ACHN (cell line): ENCODE results near the gene FAM193B.

Source experiments
- DNase-seq: peaks from one replicate; pipeline ENCODE4 v3.0.0-alpha.2; 2015
- in situ Hi-C: cut with HindIII; loops from 2 replicates; pipeline ENCODE4 v1.10.0; 2017; ENCODE audit warnings: low sequenced_read_pairs, low pct_ligation_motif_present, low pct_unique_long_range_greater_than_20kb

The FAM193B gene

GRCh38 chr5:177524539-177524900 is 29.8 kb downstream of the FAM193B start:
- DNase-seq: no peak
- in situ Hi-C loops: no loop called here

DNA sequence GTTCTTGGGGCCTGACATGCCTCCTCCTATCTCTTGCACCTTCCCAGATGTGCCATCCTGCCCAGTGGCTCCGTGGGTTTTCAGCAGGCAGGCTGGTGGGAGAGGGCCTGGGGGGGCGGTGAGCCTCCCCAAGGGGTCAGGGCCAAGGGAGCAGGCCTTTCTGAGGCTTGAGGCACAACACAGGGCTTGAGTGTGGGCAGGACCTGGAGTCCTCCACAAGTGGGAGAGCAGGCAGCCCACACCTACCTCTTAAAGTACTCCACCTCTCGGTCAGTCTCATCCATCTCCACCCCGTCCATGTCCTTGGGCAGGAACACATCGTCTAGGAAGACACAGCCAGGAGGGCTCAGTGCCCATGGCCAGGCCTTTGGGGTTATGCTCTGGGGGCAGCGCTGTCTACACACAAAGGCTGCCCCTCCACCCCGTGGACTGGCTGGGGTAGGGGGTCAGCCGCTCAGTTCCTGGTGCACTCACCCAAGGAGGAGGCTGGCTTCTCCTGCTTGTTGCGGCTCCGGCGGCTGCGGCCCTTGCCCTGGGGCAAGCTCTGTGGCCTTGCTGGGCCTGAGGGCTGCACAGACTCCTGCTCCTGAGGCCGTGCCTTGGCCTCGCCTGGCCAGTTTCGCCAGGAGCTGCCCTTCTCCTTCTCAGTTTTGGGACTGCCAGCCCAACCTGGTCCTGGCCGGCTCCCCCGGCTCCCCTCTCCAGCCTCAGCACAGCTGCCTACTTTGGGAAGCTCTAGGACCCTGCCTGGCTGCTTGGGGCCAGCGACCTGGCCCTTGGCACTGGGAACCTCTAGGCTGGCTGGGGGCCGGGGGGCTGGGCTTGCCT is 30.4 kb downstream of the FAM193B start:
- in situ Hi-C loops: no loop called here
- DNase-seq: no peak

GRCh38 chr5:177520916-177521513 is 33.3 kb downstream of the FAM193B start:
- DNase-seq: no peak
- in situ Hi-C loops: no loop called here

GRCh38 chr5:177520271-177520670 is 34.1 kb downstream of the FAM193B start:
- in situ Hi-C loops: no loop called here
- DNase-seq: no peak

- DNase-seq: no peak
Measured at GRCh38 chr5:177519463-177520235, 34.7 kb downstream of the FAM193B start.

GRCh38 chr5:177516601-177517568 is 37.5 kb downstream of the FAM193B start, which contains the start of gene DDX41:
Gene DDX41 (minus strand): TSS chr5:177516961. CDS start chr5:177516945, 16 bp downstream.
- DNase-seq: peak; percentile 97
- in situ Hi-C loops: no loop called here

More at GRCh38 chr5:177519463-177520235, 34.7 kb downstream of the FAM193B start:
- in situ Hi-C loops: no loop called here

DNA sequence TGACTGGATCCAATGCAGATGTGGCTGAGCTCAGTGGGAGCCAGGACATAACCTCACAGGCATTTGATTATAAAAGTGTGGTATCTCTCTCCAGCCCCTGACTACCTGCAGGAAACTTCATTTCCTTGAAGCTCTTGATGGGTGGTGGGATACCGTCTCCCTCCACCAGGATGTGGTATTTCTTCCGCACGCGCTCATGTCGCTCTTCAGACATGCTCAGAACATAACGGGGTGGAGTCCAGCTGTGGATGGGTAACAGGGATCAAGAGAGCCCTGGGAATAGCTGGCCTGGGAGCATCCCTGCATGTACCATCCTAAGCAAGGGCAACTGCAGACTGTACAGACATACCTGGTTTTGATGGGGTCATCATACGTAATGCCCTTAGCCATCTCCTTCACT is 38.8 kb downstream of the FAM193B start:
- DNase-seq: no peak
- in situ Hi-C loops: no loop called here

GRCh38 chr5:177514541-177514940 is 39.8 kb downstream of the FAM193B start:
- in situ Hi-C loops: no loop called here
- no peak for DNase-seq

GRCh38 chr5:177513500-177513899 is 40.9 kb downstream of the FAM193B start:
- no peak for DNase-seq
- in situ Hi-C loops: no loop called here

- no peak for DNase-seq
- in situ Hi-C loops: no loop called here
Measured at GRCh38 chr5:177512736-177513380, 41.5 kb downstream of the FAM193B start.

GRCh38 chr5:177511796-177512675 is 42.3 kb downstream of the FAM193B start:
- no peak for DNase-seq
- in situ Hi-C loops: no loop called here

DNA sequence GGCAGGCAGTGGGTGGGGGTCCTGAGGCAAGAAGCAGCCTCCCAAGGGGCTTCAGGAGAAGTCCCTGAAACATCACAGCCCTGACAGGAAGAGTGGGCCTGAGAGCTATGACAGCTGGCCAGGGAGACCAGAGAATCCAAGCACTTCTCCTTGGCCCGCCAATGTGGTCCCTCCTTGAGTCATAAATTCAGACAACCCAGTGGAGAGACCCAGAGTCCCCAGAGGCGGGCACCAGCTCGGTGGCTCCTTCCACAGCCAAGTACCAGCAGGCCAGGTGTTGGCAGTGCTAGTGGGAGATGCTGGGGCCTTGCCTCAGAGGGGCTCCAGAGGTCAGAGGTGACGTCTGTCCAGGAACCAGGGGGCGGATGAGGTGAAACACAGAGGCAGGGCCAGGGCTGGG is 43.2 kb downstream of the FAM193B start:
- in situ Hi-C loops: no loop called here
- DNase-seq: no peak

- DNase-seq: no peak
Measured at GRCh38 chr5:177510567-177511053, 43.8 kb downstream of the FAM193B start.

DNA sequence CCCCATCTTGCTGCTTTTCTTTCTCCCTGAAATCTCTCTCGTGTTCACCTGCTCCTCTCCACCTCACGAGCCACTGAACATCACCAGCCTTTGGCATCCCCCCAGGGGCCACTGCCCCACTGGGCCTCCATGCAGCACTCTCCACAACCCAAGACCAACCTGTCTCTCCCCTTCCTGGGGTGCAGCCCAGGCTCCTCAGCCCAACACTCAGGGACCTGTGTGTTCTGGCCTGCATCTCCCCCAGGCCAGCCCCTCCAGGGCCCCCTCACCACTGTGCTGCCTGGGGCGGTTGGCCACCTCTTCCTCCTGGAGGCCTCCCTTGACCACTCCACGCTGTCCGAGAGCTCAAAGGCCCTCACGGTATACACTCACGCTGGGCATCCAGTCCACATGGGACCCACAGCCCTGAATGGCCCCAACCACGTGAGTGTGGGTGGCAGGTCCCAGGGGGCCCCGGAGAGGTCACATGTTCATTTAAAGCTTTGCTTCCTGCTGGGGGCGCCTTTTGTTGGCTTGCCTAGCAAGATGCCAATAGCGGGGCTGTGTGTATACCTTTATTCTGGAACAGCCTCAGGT is 44.3 kb downstream of the FAM193B start:
- DNase-seq: no peak
- in situ Hi-C loops: no loop called here

More at GRCh38 chr5:177510567-177511053, 43.8 kb downstream of the FAM193B start:
- in situ Hi-C loops: no loop called here

DNA sequence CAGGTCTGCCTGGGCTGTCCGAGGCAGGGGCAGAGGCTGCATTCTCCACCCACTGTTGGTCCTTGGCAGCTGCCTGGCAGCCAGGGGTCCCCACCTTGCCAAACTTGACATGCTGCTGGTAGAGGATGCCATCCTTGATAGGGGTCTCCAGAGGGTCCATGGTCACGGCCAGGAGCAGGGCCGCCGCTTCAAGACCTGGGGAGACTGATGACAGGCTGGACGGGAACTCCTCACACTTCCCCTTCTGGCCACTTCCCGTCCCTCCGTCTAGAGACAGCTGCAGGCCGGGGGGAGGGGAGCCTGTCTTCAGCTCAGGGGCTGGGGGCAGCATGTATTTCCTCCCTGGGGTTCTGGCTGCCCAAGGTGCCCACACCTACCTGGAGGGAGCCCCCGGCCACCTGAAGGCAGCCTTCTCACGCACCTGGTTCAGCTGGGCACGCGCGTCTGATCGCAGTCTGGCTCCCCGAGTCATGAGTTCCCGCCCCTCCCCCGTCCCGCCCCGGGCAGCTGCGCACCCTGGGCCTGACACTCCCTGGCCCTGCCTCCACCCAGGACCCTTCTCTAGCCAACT is 44.9 kb downstream of the FAM193B start, which contains the start of gene DOK3:
TSS of gene DOK3 (minus strand) at position 446 of the 571 bp plus-strand sequence. CDS start at position 160, 286 bp downstream.
- in situ Hi-C loops: no loop called here
- no peak for DNase-seq

DNA sequence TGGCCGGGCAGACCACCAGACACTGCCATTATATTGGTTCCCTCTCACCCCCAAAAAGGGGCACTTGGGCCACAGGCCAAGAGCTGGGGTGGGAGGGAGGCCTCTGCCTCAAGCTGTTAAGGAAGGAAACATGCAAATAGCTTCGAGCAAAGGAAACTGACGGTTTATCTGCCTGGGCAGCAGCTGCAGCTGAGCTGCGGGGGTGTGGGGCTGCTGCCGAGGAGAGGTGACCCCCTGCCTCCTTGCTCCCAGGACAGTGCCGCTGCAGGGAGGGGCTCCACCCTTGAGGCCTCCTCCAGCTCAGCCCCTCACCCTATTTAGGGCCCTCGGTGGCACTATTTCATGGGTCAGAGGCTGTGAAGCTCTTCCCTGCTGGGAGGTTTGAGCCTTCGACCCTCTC is 45.5 kb downstream of the FAM193B start:
- in situ Hi-C loops: no loop called here
- no peak for DNase-seq
